NOMO-1 treated with DMSO at 0.1 percent for 48 hours (cell line): ENCODE data around the gene ACTRT3.

Experiments used
- DNase-seq: peaks from one replicate; lab custom pipeline; 2025; ENCODE audit not compliant: unreplicated experiment; lab: John Stamatoyannopoulos, UW

Gene ACTRT3

DNA sequence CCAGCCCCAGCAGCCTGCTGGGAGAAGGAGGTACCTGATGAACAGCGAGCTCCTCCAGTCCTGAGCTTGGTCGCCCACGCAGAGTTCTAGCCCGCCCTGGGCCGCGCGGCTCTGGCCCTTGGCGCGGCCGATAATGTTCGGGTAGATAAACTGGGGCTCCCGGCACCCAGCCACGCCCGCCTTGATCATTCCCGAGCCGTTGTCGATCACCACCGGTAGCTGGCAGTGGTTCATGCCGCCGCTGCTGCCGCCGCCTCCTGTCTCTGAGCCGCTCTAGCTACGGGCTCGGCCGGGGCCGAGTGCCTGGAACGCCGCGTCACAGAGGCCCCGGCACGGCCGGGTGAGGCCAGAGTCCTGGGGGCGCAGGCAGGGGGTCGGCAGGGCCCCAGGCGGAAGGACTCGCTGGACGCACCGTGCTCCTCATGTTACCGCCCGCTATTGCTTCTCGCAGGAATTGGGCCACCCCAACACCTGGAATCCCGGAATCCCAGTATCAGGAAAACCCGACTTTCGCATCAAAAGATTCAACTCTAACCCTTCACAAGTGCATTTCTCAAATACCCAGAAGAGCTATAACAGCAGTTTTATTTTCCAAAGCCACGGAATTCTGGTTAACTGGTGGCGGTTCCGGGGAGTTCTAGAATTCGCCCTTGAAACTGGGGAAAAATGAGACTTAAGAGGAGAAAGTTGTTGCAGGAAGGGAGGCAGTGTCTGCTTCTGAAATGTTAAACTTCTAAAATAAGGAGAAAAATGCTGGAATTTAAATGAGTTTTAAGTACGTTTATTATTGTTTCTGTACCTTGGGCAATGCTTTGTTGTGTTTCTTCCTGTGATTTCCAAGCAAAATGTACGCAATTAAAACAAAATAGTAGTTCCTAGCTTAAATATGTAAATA is at the start of gene ACTRT3:
Gene ACTRT3, minus strand, starts transcription at position 275 of the 895 bp plus-strand sequence. Its CDS starts 41 bp downstream, at position 234.
- DNase-seq = peak; percentile 47

DNA sequence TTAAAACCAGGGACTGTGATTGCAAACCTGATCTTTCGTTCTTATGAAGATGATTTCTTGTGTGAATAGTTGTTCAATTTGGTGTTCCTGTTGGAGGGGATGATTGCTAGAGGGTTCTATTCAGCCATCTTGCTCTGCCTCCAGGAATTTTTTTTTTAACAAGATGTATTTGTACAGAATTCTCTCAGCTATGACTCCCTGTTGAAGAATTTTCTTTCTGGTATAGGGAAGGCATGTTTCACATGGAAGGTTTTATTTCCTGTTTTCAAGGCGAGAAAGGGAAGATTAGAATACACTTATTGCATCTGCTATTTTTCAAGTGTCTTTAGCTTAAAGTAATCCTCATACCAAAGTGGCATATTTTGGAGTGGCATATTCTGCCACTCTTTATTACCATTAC is 49.0 kb upstream of the ACTRT3 start:
- DNase-seq = no peak

DNA sequence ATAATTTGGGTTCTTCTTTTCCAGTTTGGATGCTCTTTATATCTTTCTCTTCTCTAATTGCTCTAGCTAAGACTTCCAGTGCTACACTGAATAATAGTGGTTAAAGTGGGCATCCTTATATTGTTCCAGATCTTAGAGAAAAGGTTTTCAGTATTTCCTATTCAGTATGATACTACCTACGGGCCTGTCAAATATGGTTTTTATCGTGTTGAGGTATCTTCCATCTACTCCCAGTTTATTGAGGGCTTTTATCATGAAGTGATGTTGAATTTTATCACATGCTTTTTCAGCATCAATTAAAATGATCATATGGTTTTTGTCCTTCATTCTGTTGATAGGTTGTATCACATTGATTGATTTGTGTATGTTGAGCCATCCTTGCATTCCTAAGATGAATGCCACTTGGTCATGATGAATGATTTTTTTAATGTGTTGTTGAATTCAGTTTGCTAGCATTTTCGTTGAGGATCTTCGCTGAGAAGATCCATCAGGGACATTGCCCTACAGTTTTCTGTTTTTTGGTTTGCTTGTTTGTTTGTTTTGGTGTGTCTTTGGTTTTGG is 46.3 kb upstream of the ACTRT3 start:
- DNase-seq = no peak

DNA sequence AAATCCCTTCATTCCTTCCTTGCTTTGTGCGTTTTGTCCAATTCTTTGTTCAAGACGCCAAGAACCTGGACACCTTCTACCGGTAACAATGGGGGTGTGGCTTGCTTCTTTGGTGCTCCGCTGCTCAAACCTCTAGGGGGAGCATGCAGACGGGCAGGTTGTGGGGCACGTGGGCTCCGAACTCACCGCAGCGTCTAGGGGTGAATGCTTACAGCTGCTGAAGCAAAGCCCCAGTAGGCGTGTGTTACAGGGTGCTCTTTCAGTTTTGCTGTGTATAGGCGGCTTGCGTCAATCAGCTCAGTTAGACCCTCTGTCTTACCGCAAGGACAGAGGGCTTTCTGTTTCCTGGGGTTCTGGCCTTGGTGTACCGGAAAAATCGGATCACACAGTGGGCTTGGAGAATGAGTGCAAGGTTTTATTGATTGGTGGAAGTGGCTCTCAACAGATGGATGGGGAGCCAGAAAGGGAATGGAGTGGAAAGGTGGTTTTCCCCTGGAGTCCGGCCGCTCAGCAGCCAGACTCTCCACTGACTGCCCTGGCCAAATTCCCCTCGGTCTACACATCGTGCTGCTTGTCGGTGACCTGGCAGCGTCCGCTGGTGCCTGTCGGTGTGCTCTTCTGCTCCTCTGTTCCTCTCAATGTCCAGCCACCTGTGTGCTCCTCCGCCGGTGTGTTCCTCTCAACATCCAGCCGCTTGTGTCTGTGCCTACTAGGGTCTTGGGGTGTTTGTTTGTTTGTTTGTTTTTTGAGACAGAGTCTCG is 44.6 kb upstream of the ACTRT3 start:
- peak; percentile 80 for DNase-seq

DNA sequence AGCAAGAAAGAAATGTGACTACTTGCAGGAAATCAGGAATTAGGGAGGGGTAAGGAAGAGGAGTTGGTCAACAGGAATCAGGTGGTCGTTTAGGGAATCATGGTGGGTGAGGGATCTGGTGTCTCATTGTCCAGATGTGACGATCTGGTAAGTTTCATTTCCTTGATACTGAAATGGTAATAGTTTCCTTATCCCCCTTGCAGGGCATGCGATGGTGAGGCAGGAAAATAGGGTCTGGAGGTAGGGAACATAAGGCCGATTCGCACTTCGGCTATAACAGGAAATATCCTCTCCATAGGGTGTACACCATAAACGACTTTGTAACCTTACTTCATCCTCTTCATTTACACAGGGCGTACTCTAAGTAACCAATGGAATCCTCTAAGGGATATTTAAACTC is 43.9 kb upstream of the ACTRT3 start:
- no peak for DNase-seq

DNA sequence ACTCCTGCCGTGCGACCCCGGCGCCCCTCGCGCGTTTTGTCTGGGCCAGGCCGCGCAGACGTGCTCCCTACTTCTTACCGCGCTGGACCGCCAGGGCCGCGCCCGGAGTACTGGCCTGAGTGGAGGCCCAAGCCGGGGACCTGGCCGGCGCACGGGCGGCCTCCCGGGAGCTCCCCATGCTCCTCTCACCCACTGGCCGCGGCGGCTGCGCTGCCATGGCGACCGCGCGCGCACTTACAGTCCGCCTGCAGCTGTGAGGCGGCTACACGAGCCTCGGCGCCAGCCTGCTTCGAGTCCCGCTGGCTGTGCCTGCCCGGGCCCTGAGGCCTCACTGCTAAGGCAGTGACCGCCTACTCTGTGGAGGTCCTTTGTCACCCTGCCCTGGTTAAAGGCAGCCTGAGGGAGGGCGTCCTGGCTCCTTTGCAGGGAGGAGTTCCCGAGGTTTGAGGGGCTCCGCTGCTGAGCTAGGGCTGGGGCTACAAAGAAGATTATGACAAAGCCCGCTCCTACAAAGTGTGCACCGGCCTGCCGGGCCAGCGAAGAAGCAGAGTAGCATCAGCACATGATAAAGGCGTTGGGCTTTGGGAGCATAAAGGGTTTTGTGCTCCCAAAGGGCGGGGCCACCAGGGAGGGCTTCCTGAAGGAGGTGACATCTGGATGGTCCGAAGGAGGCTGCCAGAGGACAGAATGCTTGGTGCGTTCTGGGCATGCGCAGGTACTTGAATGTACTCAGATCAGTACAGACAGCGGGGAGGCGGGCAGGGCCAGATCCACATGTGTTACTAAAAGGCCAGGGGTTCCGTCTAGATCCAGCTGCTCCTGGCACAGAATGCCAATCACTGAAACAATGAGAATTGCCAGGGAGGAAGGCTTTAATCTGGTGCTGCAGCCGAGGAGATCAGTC is 43.2 kb upstream of the ACTRT3 start, which contains the start of the genes LRRC34 and LRRIQ4:
Gene LRRC34, minus strand, starts transcription at position 573 of the 904 bp plus-strand sequence. Its CDS starts 356 bp downstream, at position 217.
Gene LRRIQ4, plus strand, starts transcription at position 539 of the 904 bp plus-strand sequence. CDS start 9,052 bp downstream, outside the sequence.
- peak; percentile 43 for DNase-seq

DNA sequence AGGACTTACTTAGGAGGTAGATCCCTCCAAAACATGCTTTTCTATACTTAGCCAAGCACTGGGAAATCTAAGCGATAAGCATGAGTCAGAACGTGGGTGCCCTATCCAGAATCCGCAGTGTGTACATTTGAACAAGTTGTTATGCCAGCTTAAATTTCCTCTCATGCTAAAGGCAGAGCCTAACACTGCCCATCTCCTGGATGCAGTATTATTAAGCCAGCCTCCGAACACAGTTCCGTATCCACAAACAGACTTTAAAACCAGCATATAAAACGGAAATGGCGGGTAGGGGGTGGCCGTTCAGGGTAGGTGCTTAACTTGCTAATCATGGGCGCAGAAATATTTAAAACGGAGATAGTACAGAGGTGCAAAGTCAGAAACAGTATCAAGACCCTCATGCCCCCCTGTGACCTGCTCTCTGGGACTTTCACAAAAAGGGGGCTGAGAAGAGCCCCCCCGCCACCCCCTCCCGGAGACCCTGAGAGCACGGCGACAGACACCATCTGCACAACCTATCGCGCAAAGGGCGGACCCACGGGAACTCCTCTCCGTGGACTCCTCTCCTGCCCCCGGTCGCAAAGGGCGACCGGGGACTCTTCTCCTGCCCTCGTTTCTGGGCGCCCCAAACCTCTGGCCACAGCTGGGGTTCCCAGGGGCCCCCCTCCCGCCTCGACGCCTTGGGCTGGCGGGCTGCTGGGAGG is 42.4 kb upstream of the ACTRT3 start:
- DNase-seq = no peak

DNA sequence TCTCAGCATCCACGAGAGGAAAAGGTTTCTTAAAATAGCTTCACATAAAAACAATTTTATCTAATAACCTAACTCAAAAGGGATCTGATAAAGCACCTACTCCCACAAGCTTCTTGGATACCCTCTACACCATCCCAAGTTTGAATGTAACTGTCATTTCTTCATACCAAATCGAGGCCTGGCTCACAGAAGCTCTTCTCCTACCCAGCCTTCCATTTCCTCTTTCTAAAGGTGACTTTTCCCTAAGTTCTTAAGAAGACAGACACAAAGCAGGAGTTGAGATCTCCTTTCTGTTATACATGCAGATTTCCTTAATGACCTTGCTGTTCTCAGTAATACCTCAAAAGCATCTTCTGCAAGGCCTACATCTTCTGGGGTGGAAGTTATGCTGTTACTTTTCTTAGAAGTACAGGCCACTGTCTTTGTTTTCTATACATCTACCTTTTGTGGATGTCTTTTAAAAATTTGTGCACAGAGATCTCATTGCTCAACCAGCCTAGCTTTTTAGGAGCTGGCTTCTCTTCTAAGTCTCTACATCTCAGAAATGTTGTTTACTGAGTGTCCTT is 40.0 kb upstream of the ACTRT3 start:
- DNase-seq = no peak

DNA sequence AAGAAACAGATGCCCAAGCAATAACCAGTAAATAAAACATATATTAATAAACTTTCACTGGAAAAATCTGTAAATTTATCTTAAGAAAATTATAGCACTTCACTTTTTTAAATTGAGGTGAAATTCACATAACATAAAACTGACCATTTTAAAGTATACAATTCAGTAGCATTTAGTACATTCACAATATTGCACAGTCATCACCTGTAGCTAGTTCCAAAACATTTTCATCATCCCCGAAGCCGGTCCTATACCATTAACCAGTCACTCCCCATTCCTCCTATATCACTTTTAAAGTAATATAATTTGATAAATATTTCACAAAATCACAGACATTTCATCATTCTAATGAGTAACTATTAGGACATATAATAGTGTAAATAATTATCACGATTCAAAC is 35.3 kb upstream of the ACTRT3 start:
- no peak for DNase-seq

DNA sequence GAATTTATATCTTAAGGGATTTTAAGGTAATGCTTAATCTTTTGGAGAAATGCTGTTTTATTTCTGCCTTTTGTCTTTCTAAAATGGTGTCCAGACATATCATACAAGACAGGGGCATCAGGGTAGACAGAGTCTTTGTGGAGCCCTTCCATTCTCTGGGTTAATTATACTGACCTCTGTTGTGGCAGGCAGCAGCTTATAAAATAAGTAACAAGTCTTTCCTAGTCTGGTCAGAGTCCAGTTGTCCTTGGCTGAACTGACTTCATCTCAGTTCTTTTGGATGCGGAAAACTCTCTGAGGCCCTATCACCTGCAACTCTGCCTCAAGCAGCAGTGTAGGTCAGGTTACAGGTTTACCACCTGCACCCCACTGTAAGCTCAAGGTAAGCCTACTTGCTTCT is 23.0 kb upstream of the ACTRT3 start:
- DNase-seq = no peak

DNA sequence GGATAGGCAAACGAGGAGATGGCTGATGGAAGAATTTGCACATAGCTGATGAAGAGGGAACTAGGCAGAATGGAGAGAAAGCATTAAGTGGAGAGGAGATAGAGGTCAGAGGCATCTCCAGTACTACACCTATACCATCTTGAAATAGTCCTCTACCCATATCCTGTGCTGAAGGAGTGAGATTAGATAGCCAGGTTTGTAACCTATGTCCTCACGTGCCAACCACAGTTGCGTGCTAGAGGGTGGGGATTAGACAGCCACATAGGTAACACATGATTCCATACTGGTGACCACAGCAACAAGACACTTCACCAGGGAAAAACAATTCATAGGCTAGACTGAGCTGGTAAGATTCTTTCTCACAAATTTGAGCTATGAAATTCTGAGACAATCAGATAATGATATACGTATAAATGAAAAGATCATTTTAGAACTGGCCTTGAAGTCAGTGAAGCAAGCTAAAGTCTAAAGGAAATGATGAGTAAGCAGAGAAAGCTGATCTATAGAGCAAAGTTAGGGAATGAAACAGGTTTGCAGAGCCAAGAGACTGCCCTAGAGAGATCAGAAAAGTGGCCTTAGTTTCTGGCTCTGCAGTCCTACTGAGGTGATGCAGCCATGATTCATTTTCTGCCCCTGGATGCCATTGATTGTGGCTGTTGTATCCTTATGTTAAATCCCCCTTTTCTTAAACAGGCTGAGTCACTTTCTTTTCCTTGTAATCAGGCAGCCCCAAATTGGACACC is 21.5 kb upstream of the ACTRT3 start:
- DNase-seq = no peak

DNA sequence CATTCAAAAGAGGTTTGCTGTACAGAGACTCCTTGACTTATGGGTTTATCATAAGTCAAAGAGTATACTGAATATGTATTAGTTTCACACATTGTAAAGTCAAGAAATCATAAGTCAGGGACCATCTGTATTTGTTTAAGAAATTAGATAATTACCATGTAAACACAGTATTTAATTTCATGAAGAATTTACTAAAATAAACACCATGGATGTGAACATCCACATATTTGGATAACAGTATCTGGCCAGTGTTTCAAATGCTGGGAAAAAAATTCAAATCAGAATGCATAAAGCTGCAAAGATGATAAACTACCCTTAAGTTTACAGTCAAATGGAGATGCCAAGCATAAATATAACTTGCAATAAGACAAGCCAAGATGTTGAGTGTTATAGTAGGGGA is 20.9 kb upstream of the ACTRT3 start:
- DNase-seq = no peak

DNA sequence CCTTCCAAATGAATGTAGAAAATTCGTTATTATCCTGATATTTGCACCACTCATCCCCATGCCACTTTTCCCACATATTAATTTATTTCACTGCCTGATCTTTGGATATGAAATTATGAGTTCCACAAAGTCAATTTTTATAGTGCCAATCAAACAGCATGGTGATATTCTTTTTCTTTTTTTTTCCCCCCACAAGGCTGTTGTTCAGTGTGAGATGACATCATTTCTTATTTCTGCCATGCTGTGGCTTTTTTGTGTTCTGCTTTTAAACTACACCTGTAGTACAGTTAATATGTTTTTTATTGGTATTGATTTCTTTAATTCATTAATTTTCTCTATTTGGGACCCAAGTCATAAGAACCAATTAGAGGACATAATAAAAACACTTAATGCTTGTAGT is 18.4 kb upstream of the ACTRT3 start:
- no peak for DNase-seq

DNA sequence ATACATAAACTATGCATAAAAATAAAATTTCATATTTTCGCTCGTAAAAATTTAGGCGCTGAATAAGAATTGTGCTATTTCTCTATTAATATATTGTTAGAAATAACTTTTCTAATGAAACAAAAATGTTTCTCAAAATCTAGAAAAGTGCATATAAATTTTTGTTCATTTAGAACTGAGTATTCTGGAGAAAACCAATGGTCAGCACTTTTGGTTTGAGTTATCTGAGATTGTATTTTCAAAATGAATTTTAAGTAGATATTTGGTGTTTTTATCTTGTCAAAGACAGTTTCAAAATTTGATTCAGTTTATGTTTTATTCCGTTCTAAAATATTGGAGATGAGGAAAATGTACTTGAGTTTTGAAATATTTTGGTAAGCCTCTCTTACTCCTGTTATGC is 17.8 kb upstream of the ACTRT3 start:
- DNase-seq = no peak

DNA sequence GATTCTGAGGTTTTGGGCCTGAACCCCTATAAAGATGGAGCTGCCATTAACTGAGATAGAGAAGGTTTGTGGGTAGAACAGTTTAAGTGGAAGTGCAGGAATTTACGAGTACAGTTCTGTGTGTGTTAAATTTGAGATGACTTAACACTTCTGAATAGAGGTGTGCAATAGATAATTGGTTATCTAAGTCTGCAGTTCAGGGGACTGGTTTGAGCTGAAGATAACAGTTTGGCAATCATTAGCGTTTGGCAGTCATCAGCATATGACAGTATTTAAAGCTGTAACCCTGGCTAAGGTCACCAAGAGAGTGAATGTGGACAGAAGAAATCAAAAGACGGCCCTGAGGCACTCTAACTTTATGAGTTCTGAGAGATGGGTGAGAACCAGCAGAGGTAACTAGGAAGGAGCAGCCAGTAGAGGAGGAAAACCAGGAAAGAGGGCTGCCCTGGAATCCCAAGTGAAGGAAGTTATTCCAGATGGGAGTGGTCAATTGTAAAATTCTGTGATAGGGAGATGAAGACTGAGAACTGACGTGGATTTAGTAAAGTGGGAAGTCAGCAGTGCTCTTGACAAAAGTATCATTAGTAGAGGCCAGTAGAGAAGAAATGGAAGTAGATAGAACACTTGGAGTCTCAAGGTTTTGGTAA is 12.0 kb upstream of the ACTRT3 start:
- no peak for DNase-seq

DNA sequence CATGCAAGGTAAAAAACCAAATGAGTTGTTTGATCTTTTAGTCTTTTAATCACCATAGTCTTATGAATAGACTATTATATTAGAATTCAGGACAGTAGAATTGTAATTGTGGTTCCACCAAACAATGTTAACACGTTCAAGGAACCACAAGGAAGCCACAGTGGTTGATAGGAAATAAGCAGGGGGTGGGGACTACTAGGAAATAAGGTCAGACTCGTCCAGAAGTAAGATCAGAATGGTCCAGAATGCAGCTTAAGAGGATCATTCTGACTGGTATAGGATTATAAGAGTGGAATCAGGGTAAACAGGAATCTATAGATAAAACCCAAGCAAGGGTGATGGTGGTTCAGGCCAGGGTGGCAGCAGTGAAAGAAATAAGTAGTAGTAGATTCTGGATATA is 11.4 kb upstream of the ACTRT3 start:
- no peak for DNase-seq

DNA sequence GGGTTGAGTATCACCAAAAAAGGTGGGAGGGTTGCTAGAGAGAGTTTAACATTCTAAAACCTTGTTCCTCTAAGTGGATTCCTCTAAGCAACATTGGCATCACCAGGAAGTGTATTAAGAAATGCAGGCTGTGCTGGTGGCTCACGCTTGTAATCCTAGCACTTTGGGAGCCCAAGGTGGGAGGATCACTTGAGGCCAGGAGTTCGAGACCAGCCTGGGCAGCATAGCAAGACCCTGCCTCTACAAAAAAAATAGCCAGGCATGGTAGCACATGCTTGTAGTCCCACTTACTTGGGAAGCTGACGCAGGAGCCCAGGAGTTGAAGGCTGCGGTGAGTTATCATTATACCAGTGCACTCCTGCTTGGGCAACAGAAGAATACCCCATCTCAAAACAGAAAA is 8.5 kb upstream of the ACTRT3 start:
- no peak for DNase-seq

DNA sequence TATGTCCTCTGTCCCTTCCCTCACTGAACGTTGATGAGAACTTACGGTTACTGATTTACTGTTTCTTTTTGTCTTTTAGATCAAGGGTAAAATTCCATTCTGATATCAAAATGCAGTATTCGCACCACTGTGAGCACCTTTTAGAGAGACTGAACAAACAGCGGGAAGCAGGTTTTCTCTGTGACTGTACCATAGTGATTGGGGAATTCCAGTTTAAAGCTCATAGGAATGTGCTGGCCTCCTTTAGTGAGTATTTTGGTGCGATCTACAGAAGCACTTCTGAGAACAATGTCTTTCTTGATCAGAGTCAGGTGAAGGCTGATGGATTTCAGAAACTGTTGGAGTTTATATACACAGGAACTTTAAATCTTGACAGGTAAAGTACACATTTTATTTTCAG is 4.8 kb upstream of the ACTRT3 start:
- no peak for DNase-seq
